UCSD-AML1 (cell line): ENCODE results near the gene SIGLEC12.
"Not testable (repeated sequence)": the region's sequence is repeated elsewhere in the genome, so short reads cannot be mapped to it uniquely, and the experiment has no call there.

ENCODE experiments used
- DNase-seq: peaks from one replicate; lab custom pipeline; 2025; ENCODE audit not compliant: unreplicated experiment; lab: John Stamatoyannopoulos, UW

The SIGLEC12 gene

GRCh38 chr19:51524666-51525264 is 23.2 kb upstream of the SIGLEC12 start:
- no peak for DNase-seq

- no peak for DNase-seq
These were observed 20.2 kb upstream of the SIGLEC12 start for GRCh38 chr19:51521781-51522180.

- DNase-seq = no peak
These were observed 19.8 kb upstream of the SIGLEC12 start for GRCh38 chr19:51521357-51521756.

- no peak for DNase-seq
These were observed 19.1 kb upstream of the SIGLEC12 start for GRCh38 chr19:51520728-51521127.

- DNase-seq = no peak
These were observed 13.4 kb upstream of the SIGLEC12 start for GRCh38 chr19:51514866-51515481.

GRCh38 chr19:51513968-51514367 is 12.4 kb upstream of the SIGLEC12 start:
- DNase-seq = no peak

- peak; percentile 36 for DNase-seq
These were observed 9.8 kb upstream of the SIGLEC12 start for GRCh38 chr19:51511353-51511752.

- DNase-seq = no peak
These were observed 8.4 kb upstream of the SIGLEC12 start for GRCh38 chr19:51509823-51510660.

- DNase-seq = peak; percentile 27
These were observed 6.6 kb upstream of the SIGLEC12 start for GRCh38 chr19:51508059-51508733.

- no peak for DNase-seq
These were observed 6.0 kb upstream of the SIGLEC12 start for GRCh38 chr19:51507640-51508058.

GRCh38 chr19:51507192-51507591 is 5.6 kb upstream of the SIGLEC12 start:
- no peak for DNase-seq

GRCh38 chr19:51505904-51506303 is 4.3 kb upstream of the SIGLEC12 start:
- no peak for DNase-seq

GRCh38 chr19:51503896-51504295 is 2.3 kb upstream of the SIGLEC12 start:
- no peak for DNase-seq

- DNase-seq = no peak
These were observed 1.8 kb upstream of the SIGLEC12 start for GRCh38 chr19:51503286-51503817.

GRCh38 chr19:51500931-51501330 is 669 bp downstream of the SIGLEC12 start:
- DNase-seq = not testable (repeated sequence)

GRCh38 chr19:51497666-51498065 is 3.9 kb downstream of the SIGLEC12 start:
- no peak for DNase-seq

- no peak for DNase-seq
These were observed 7.8 kb downstream of the SIGLEC12 start for GRCh38 chr19:51493776-51494175.

- DNase-seq = no peak
These were observed 10.0 kb downstream of the SIGLEC12 start for GRCh38 chr19:51491586-51491985.

- no peak for DNase-seq
These were observed 10.9 kb downstream of the SIGLEC12 start for GRCh38 chr19:51490676-51491075.

- DNase-seq = no peak
These were observed 12.5 kb downstream of the SIGLEC12 start for GRCh38 chr19:51489113-51489512.

GRCh38 chr19:51488491-51488890 is 13.1 kb downstream of the SIGLEC12 start:
- no peak for DNase-seq
